T-helper 22 cell (primary cell): Measurements from ENCODE around the gene ARHGAP12.
"Not testable (repeated sequence)": the region's sequence is repeated elsewhere in the genome, so short reads cannot be mapped to it uniquely, and the experiment has no call there.

ENCODE experiments used
- DNase-seq: peaks from one replicate; pipeline ENCODE4 v3.0.0-alpha.2; 2020; ENCODE audit warnings: low read depth

Gene ARHGAP12

DNA sequence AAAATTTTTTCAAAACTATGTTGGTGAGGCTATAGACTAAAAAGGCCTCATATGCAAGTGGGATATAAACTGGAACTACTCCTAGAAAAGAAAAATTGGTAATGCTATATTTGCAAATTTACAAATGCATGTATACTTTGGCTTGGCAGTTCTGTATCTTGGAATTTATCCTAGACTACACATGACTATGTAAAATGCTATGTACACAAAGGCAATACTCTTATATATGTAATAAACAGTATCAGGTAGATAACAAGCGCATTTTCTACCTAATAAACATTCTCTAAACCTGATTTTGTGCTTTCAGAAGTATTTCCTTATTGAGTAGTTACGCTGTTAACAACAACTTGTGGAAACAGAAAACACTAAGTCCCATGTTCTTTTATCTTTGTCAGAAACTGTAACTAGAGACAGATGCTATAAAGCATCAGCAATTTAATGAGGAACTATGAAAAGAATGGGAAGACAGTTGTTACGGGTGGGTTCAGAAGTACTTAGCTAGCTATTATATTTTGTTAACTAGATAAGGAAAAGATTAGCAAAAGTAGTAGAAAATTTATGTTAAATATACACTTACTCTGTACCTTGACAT lies 107.8 kb downstream of the ARHGAP12 start:
- DNase-seq: no peak

DNA sequence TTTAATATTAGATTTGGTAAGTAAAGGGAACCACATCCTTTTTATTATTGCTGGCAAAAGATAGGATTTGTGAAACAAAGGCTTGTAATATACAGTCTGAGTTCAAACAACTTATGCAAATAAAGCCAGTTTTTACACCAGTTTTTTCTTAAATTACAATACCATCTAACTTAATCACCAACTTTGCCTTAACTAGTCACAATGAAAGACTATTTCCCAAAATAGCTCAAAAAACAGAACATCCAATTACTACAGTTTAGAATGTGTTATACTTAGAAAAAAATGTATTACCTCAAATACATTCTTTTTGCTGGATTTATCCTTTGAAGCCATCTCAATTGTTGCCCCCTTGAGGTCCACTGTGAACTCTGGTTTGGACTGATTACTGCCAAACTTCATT lies 108.5 kb downstream of the ARHGAP12 start:
- DNase-seq: no peak

DNA sequence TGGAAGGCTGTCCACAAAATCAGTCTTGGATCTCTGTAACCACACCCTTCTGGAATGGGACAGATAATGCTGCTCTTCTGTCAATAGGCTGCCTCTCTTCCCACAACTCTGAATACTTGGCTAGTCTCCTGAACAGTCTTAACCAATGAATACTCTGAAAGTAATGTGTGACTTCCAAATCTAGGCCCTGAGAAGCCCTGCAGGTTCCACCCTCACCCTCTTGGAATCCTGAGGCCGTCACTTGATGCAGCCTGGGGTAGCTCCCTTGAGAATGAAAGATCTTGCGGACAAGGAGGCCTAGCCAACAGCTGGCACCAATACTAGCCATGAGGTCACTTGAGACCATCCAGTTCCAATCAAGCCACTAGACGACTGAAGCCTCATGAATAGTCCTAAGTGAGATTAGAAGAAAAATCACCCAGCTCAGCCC lies 109.2 kb downstream of the ARHGAP12 start:
- DNase-seq: no peak

DNA sequence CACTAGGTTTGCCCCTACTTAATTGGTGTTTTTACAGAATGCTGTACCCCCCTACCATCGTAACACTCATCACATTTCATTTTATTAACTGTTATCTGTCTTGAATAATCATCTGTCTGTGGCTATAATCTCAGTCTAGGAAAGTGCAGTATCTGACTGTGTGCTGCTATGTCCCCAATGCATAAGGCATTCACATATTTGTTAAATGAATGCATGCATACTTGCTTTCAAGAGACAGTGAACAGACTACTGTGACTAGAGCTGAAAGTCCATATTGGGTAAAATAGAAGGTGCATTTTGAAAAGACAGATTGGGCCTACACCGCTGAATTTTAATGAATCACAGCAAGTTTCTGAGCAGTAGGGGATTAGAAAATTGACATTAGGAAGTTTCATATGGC lies 112.3 kb downstream of the ARHGAP12 start:
- no peak for DNase-seq

DNA sequence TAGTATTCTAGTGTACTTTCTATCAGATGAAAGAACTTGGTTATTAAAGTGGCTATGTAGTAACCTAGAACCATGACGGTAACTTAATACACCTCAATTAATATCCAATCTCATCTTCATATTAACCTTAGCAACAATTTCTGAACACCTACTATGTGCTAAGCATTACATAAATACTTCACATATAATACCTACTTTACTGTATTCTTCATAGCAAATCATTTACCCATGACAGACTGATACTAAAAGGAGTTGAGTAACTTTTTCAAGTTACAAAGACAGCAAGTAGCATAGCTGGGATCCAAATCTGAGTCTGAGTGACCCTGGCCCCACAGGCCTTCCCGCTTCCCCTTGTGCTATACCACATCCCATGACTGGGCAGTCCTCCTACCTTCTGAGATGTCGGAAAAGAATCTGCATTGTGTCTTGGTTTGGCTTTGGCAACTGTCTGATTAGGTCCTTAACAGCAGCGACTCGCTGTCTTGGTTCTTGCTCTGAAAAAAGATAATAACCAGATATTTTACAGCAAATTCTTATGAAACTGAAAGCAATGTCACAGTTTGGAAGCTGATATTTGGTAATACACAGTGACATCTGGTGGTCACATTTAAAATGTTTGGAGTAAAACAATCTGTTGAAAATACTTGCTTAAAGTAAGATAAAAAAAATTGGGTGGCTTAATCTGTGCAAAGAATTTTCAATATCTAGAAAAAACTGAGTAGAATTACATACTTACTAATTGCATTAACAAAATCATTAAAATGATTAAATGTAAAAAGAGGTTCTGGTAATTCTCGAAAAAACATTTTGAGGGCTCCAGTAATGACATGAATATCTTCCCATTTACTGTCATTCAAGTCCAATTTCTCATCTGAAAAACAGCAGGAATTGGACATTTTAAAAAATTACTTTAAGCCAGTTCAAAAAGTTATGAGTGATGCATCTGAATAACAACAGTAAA lies 120.1 kb downstream of the ARHGAP12 start:
- DNase-seq: no peak

DNA sequence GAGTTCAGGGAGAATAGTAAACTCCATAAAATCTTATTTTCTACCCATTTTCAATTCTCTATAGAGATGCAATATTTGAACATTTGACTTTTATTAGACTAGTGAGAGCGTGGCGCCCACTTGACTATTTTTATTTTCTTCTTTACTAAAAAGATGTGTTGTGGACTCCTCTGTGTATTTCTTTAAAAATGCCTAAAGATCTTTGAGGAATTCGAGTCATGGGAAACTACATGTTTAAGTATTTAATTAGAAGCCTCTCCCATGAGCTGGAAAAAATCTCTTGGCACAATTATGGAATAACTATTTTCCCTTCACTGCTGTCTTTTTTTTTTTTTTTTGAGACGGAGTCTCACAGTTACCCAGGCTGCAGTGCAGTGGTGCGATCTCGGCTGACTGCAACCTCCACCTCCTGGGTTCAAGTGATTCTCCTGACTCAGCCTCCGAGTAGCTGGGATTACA lies 124.2 kb downstream of the ARHGAP12 start:
- no peak for DNase-seq

DNA sequence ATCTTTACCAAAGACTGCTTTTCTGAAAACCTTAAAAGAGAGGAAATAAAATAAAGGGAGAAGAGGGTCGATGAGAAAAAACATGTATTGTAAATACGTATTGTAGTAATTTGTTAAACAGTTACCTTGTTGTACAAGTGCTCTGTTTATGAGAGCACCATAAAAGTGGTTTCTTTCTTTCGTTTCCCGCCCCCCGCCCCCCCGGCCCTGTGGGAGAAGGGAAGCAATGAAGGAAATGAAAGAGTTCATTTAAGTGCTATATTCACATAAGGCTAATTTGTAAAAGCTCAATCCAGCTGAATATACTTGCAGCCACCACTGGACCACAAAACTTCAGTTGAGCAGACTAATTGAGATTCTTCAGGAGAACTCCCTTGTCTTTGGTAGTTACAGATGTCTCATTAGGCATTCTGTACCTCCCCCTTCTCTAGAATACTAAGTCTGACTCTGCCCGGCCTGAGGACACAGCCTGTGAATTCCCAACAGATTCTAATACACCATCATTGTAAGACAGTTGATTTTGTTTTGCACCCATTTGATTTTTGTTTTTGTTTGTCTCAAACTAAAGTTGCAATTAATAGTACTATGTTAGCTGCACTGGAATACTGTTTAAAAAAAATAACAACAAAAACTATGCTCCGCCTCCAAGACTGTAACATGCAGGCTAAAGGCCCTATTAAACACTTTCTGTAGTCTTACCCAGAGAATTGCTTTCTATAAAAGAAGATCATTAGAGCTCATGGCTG lies 124.9 kb downstream of the ARHGAP12 start:
- DNase-seq: no peak

DNA sequence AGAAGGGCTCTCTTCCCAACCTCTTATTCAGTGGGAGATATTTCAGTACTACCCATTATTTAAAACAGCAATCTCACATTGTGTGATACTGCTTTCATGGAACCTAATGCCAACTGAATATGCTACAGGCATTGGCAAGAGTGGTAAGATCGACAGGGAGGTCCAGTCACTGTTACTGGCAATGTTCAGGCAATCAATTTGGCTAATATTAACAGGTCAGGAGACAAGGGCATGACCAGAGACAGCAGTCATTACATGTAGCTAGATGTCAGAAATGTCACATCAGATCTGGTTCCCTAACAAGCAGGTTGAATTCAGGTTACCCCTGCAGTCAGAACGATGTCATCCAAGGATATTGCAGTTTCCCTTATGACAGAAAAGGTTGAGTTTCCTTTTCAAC lies 129.4 kb downstream of the ARHGAP12 start:
- DNase-seq: no peak

DNA sequence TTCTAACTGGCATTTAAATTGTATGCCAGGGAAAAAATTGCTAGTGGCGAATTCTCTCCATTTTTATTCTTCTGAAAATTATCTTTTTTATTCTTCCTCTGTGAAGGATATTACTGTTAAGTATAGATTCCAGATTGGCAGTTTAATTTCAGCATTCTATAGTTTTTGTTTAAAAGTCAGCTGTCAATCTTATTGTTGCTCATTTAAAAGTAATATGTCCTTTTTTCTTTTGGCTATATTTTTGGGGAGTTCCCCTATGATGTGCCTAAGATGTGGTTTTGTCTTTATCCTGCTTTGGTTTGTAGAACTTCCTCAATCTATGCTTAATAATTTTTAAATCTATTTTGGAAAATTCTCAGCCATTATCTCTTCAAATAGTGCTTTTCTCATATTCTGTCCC lies 135.9 kb downstream of the ARHGAP12 start:
- no peak for DNase-seq

DNA sequence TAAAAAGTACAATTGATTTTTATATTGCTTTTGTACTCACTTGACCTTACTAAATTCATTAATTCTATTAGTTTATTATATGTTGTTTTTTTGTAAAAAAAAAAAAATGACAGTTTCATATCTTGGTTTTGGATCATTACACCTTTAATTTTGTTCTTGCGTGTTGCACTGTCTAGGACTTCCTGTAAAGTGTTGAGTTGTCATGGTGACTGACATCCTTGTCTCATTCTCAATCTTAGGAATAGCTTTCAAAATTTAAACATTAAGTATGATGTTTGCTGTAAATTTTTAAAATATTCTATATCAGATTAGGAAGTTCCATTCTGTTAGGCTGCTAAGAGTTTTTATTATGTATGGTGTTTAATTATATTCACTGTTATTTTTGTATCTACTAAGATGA lies 139.1 kb downstream of the ARHGAP12 start:
- DNase-seq: no peak

DNA sequence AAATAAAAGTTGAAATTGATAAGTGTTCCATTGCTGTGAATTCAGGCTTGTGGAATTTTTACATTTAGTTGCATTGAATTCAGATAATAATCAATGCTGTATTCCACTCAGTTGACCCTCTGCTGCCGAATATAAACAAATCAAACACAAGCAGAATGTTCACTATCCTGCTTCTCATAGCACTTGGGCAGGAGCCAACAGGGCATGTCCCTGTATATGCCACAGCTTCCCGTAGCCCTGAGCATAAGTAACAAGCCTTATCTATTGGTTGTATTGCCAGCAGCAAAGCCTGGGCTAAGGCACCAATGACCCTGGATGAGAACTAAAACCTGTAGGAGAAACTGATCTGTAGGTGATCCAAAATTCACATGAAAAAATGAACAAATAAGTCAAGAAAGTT lies 145.9 kb downstream of the ARHGAP12 start:
- no peak for DNase-seq

DNA sequence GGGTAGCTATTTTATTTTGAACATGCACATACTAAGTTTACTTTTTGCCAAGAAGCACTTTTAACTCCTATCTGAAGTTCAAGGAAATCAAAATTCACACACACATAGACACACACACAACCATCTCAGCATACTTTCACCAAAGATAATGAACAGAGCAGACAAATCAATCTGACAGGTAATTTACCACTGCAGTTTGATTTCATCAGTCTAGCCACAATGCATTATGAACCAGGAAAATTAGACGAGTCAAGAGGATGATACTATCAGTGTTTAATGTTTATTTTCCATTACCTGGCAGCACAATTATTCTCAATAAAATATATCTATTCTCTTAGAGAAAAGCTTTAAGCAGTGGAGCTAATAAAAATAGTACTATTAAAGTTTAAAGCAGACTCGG lies 147.9 kb downstream of the ARHGAP12 start:
- no peak for DNase-seq

DNA sequence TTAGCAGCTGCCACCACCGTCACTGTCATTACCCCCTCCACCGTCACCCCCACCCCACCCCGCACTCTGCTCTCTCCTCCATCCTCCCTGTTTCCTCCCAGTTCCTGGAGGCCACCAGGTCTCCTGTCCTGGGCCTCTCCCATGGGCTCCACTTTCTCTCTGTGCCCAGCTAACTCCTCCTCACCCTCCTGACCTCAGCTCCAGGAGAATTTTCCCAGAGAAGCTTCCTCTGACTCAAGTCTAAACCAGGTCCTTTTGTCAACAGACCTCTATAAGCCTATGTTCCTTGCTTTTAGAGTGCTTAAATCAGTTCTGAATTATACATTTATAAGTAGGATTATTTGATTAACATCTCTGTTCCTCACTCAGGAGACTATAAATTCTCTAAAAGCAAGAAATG lies 150.0 kb downstream of the ARHGAP12 start:
- DNase-seq: no peak

DNA sequence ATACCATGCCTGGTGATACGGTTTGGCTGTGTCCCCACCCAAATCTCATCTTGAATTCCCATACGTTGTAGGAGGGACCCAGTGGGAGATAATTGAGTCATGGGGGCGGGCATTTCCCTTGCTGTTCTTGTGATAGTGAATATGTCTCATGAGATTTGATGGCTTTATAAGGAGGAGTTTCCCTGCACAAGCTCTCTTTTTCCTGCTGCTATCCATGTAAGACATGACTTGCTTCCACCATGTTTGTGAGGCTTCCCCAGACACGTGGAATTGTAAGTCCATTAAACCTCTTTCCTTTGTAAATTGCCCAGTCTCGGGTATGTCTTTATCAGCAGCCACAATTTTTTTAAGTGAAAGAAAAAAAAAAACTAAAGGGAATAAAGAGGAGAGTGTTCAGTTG lies 152.5 kb downstream of the ARHGAP12 start:
- no peak for DNase-seq

DNA sequence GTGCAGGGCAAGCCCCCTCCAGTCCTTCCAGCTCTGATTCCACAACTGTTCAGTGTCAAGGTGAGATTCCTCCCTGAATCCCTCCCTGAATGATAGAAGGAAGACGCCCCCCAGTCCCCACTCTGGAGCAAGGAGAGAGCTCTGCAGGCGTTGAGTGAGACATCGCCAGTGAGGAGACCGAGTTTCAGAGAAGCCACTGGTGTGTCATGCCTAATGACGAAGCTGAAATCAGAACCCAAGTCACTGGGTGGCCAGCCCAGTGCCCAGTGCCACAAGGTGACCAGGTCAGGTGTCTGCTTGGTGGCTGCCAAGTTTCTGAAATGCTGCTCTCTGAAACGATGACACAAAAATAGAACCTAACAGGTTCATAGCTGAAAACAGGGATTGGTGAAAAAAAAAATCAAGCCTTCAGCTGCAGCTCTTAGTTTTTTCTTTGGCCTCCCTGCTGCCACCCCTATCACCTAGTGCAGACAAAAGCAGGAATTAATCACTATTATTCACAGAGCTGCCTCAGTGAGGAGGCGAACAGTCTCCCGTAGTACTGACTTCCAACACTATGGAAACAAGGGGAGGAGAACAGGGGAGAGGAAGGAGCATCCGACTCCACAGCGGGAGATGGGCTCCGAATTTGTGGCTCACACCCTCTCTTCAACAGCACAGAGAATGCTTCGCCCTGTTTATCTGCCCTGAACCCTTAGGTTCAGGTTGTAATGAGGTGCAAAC lies 153.5 kb downstream of the ARHGAP12 start:
- no peak for DNase-seq

DNA sequence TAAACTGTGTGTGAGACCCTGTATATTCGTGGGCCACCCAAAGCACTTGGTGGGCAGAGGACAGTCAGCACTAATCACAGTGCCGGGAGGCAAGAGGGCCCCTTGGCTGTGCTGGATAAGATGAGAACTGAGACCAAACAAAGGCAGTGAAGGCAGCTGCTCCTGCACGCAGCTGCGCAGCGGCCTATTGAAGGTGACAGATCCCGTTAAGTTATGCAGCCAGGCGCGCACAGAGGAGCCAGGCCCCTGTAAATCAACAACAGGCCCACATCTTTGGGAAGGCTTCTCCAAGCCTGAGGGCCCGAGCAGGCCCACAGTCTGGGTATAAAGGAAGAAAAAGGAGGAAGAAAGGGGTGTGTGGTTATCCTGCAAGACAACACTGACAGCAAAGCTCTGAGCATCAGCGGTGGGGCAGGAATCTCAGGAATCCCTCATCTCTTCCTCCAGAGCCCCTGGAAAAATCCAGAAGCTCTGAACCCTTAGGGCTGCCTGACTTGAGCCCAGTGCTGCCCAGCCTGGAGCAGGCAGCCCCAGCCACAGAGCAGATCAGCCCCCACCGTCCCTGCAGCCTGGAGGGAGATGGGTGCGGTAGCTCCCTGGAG lies 154.2 kb downstream of the ARHGAP12 start:
- no peak for DNase-seq

DNA sequence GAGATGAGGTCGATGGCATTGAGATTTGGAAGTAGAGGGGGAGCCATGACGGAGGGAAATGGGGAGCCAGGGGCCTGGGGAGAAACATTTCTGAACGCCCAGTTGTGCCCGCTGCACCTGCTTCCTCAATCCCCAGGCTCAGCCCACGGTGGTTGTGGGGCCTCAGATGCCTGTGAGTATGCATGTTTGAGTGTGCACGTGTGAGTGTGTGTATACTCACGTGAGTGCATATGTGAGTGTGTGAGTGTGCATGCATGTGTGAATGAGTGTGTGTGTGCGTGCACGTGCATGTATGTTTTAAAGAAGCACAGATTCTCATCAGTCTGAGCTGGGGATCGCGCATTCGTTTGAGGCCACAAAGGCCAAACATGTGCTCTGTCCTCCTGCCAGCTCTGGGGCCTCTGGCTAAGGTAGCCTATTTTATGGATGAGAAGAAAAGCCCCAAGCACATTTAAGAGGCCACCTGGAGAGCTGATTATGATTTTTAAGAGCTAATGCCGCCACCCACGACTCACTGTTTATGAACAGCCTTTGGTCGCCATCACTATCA lies 154.8 kb downstream of the ARHGAP12 start:
- DNase-seq: no peak

DNA sequence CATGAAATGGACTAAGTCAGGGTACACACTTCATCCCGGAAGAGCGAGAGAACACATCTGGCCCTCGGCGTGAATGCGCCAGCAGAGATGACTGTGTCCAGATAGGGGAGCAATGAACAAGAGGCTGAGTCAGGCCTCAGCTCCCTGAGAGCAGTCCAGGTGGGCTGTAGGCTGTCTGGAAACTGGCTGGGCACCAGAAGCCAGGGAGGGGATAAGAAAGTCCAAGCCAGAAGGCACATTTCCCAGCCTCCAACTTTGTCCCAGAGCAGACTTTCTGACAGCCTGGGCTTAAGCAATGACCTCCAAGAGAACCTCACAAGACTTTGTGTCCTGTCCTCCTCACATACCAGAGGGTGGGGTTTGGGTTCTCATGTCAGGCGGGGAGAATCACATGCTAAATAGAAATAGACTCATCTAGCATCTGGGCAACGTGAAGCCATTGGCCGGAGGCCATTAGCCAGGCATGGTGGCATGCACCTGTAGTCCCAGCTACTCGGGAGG lies 157.2 kb downstream of the ARHGAP12 start:
- no peak for DNase-seq

DNA sequence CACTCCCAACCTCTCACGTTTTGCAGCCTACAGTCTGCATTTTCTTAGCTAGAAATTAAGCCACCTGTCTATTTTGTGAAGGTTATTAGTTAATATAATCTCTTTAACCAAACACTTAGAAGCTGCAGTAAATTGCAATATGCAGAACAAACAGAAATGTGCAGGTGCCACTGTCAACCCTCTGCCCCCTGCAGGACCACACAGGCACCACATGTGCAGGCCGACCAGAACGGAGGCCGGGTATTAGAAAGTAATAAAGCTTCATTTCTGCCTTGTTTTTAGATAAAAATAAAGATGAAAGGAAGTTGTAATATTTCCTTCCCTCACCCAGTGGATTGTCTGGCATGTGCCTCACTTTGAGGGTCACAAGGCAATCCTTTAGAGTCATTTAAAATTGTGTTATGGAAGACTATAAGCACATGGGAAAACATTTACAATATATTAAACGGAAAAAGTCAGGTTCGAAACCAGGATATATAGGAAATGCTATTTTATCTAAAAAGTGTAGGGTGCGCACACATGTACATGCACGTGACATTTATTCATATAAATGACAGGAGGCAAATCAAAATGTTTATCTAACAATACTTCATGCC lies 158.2 kb downstream of the ARHGAP12 start:
- peak; percentile 9 for DNase-seq

DNA sequence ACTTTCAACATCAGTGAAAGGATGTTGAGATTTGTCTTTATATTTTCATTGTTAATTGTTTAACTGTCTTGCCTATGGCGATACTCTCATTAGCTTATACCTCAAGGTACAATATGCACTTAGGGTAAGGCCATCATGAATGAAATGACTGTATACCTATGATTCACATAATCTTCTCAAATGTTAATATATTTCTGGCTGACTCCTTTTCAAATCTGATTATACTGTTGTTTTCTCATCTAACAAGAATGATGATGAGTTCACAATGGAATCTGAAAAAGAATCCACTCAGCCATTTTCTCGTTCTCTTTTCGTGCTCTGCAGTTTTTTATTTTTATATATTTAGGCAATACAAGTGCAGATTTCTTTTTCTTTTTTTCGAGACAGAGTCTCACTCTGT lies 159.1 kb downstream of the ARHGAP12 start:
- no peak for DNase-seq

DNA sequence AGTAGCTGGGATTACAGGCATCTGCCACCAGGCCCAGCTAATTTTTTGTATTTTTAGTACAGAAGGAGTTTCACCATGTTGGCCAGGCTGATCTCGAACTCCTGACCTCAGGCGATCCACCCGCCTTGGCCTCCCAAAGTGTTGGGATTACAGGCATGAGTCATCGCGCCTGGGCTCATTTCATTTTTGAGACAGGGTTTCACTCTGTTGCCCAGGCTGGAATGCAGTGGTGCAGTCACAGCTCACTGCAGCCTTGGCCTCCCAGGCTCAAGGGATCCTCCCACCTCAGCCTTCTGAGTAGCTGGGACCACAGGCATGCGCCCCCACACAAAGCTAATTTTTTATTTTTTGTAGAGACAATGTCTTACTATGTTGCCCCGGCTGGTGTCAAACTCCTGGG lies 159.7 kb downstream of the ARHGAP12 start:
- DNase-seq: not testable (repeated sequence)
